ENCODE data around the gene IDI1. TPM values are rescaled to one million over a fixed set of nuclear protein-coding genes. Genes with fewer than 3 reads are reported as not detected.
"Not testable (repeated sequence)": the region's sequence is repeated elsewhere in the genome, so short reads cannot be mapped to it uniquely, and the experiment has no call there.

Gene IDI1
- total RNA-seq, 1 donor from 2014 or later, result 3.8 TPM

GRCh38 chr10:1070919-1071318, 22.0 kb upstream of the IDI1 start:
- H3K9me3 ChIP-seq, result no peaks in the 10 kb centered on the region

GRCh38 chr10:1068380-1069361, 19.8 kb upstream of the IDI1 start:
- H3K36me3 ChIP-seq, result peaks cover 6 to 19% of the 10 kb centered on the region in 2 donors
- no peak overlapping the region for H3K4me3 ChIP-seq
- H3K9me3 ChIP-seq, result no peaks in the 10 kb centered on the region
- TF ChIP-seq CTCF (IDR thresholded peaks at IDR 0.05), result no peak
- no peak overlapping the region for H3K27ac ChIP-seq
- intact Hi-C loops (cut with DNase I), result no loop called here
- no peaks in the 10 kb centered on the region for H3K4me1 ChIP-seq
- H3K27me3 ChIP-seq, result no peaks in the 10 kb centered on the region
- no peak for DNase-seq (ENCODE audit: low spot score in 2 of 2)

More at GRCh38 chr10:1070919-1071318, 22.0 kb upstream of the IDI1 start:
- Histone ChIP-seq H3K27ac (no peak overlapping the region), H3K4me1 (no peaks in the 10 kb centered on the region), H3K27me3 (no peaks in the 10 kb centered on the region), H3K4me3 (no peak overlapping the region), H3K36me3 (peaks cover 16 to 29% of the 10 kb centered on the region in 2 donors)
- TF ChIP-seq CTCF (IDR thresholded peaks at IDR 0.05), result no peak
- intact Hi-C loops (cut with DNase I), result no loop called here
- DNase-seq (ENCODE audit: low spot score in 2 of 2), result no peak

GRCh38 chr10:1066734-1067133, 17.8 kb upstream of the IDI1 start:
- H3K36me3 ChIP-seq; H3K27ac ChIP-seq; intact Hi-C loops (cut with DNase I); H3K4me1 ChIP-seq; H3K27me3 ChIP-seq; H3K9me3 ChIP-seq; H3K4me3 ChIP-seq; DNase-seq (ENCODE audit: low spot score in 2 of 2): not testable (repeated sequence)

- no peak for TF ChIP-seq CTCF (IDR thresholded peaks at IDR 0.05)
- intact Hi-C loops (cut with DNase I), result no loop called here
- no peak for DNase-seq (ENCODE audit: low spot score in 2 of 2)
- Histone ChIP-seq H3K27ac (no peak overlapping the region), H3K4me1 (no peaks in the 10 kb centered on the region), H3K4me3 (no peak overlapping the region), H3K36me3 (peaks cover 5 to 7% of the 10 kb centered on the region in 2 donors), H3K9me3 (no peaks in the 10 kb centered on the region), H3K27me3 (no peaks in the 10 kb centered on the region)
Measured at GRCh38 chr10:1064964-1065247, 16.0 kb upstream of the IDI1 start.

GRCh38 chr10:1063232-1063865, 14.4 kb upstream of the IDI1 start:
- Histone ChIP-seq H3K9me3 (no peaks in the 10 kb centered on the region), H3K27me3 (no peaks in the 10 kb centered on the region), H3K27ac (no peak overlapping the region), H3K36me3 (peaks cover 5 to 7% of the 10 kb centered on the region in 2 donors), H3K4me1 (no peaks in the 10 kb centered on the region), H3K4me3 (no peak overlapping the region)
- DNase-seq (ENCODE audit: low spot score in 2 of 2), result no peak
- intact Hi-C loops (cut with DNase I), result no loop called here
- no peak for TF ChIP-seq CTCF (IDR thresholded peaks at IDR 0.05)
